Dermis microvascular lymphatic vessel endothelial cell (primary cell): ENCODE measurements around the gene EPB41L2. TPM values are rescaled to one million over a fixed set of nuclear protein-coding genes. Genes with fewer than 3 reads are reported as not detected.

Source experiments
- DNase-seq, 2 donors: peaks; one replicate each; pipeline versions ENCODE4 v3.0.0 to v3.0.0-alpha.2; 2010; ENCODE audit warnings: low read depth in 2 of 2
- total RNA-seq: library from RNA; depleted of rRNA; stranded (reverse); fragments of >200 nt; gene quantifications from 2 replicates; pipeline ENCODE4 v1.2.1, GENCODE V29; 2014

Gene EPB41L2
- total RNA-seq, 1 donor from 2014 or later = 78.8 TPM

- DNase-seq = no peak
These were observed 221.8 kb downstream of the EPB41L2 start for GRCh38 chr6:130841128-130841728.

- DNase-seq = no peak
These were observed 223.0 kb downstream of the EPB41L2 start for GRCh38 chr6:130840050-130840449.

DNA sequence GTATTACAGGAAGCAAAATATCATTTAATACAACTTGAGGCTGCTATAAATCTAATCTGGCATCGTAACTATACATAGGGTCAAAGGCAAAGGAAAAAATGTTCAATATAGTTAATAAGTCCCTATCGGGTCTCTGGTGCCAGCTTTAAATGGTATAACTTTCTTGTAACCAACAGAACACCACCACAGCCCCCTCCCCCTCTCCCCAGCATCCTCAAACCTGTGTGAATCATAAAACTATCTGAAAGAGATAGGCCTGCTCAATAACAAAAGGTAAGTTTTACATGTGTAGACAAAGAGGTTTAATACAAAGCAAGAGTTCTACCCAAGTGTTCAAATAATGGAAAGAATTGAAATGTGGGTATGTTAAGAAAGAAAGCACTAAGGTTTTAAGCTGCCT is 223.7 kb downstream of the EPB41L2 start:
- DNase-seq = no peak

- no peak for DNase-seq
These were observed 224.1 kb downstream of the EPB41L2 start for GRCh38 chr6:130838951-130839350.

DNA sequence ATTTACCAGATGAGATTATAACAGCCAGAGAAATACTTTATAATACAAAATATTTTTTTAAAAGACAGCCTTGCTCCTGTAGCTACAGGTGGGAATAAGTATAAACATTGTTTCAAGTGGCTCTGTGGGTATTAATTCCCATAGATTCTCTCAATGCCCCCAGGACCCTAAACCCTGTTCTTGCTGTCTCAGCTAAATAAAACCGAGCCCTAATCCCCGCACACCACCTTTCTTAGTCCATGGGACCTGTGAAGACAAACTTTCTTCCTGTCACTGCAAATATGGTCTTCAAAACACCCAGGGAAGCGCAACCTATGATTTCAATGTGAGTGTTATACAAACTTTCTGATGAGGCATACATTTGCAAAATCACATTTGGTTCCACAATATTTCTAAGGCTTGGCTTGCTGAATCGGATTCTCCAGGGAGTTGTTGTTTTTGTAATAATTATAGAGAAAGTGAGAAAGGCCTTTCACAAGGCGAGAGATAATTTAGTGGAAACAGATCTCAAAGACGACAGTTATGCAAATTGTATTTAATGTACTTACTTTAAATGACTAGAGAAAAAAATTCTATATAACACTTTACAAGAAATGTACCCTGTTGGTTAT is 224.7 kb downstream of the EPB41L2 start:
- no peak for DNase-seq

GRCh38 chr6:130837067-130837466 is 226.0 kb downstream of the EPB41L2 start:
- no peak for DNase-seq

DNA sequence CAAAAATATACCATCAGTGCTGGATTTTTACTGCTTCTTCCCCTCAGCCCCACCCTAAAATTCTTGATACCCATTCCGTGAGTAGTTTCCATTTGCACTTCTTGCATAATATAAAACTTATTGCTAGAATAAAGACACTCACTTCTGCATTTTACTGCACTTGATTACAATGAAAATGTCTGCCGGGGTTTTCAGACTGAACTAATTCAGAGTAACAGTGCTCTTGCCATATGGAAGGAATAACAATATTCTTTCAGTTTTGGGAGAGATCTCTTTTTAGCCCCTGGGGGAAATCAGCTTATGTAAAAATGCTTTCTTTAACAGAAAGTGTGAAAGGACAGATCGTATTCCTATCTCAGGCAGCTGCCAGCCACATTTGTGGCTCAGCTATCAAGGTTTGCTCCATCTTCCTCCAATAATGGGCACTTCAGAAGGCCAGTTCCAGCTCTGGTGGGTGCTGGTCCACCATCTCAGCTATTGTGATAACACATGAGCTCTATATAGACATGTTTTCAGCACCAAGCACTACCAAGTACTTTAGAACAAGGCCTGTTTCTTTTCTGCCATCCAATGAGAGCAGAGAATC is 226.9 kb downstream of the EPB41L2 start:
- no peak for DNase-seq

DNA sequence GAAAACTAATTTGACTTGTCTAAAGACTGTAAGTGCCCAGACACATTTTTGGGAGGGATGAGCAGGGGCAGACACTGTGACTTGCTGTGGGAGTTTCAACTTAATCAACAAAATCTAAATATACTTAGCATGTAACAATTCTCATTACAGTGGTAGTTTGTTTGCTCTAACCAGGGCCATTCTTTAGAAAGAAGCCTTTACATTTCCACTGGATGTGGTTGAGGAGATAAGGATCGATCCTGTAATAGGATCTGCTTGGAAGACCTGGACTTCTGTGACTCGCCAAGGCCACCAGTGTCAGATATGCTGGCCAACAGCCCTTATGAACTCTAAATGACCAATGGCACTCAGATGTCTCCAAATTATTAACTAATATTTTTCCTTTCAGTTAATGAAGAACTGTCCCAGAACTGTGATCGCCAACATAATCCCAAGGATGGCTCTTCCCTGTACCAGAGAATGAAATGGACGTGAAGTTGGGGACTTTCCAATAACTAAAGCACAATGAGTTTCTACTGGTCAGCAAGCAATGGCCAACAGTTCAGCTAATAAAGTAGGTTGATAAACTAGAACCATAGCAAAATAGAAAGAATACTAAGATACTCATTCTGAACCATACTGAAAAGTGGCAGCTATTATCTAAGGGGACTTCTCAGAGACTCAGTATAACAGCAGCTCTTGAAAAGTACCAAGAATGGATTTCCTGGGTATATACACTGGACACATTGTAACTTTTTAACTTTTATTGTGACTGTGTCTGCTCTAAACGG is 228.4 kb downstream of the EPB41L2 start:
- DNase-seq = no peak

DNA sequence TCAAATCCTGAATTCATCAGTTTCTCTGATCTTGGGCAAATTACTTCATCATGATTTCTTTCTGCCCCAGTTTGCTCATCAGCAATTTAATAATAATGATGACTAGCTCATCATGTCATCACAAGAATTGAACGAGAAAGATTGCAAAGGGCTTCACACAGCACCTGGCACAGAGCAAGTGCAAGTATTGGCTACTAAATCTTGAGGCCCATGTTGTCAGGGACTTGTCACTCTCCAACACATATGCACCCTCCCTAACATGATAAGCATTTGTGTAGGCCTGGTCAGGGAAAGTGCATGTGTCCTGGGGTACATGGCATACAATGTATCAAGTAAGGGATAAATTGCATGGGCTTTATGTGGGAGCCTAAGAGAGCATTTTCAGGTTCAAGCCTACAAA is 229.5 kb downstream of the EPB41L2 start:
- no peak for DNase-seq

DNA sequence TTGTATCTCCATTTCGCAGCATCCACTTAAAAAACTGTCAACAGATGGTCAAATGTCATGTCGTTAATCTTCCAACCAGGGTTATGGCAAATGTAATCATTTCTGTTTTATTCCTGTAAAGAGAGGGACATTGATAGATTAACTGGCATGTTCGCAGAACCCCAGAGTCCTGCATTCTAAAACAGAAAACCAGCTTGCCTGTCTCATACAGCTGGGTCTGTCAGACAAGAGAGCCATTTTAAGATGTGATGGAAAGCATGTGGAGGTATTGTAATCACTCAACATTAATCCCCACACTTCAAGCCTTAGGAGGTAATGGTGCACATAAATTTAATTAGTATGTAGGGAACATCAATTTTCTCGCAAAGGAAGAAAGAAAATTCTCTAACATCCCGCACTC is 231.4 kb downstream of the EPB41L2 start:
- no peak for DNase-seq

- DNase-seq = no peak
These were observed 233.6 kb downstream of the EPB41L2 start for GRCh38 chr6:130829333-130829910.

DNA sequence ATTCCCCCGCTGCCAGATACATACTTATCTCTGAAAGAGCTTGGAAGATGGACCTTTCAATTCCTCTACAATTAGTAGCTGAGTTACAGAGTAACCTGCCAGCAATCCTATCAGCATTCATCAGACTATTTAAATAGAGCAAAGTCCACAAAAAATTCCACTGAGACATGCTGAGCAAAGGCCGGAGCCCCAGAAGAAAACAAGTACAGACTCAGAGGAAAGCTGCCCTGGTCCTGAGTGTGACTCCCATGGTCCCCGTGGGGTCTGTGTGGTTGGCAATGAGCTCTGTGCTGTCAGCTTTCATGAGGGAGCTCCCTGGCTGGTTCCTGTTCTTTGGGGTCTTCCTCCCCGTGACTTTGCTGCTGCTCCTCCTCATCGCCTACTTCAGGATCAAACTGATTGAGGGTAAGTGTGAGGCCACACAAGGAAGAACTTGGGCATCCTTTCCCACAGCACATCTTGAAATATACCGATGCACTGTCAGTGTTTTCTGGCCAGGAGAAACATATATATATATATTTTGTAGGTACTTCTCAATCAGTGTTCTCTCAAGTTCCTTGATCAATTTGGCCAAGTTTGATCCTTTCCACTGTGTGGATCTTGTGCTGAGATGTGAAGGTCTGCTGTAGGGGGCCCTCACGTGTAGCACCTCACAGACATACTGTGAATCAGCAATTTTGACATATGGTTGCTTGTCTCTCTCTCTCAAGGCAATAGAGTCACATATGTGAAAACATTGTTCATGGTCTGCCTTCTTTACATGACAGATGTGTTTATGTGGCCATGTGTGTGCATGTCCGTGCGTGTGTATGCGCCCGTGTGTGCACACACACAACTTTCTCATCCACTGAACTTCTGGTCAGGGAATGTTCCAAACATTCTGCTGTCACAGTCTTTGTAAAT is 235.5 kb downstream of the EPB41L2 start, which contains the start of gene SMLR1:
TSS of gene SMLR1 (plus strand) at position 160 of the 903 bp plus-strand sequence. CDS start at position 168, 8 bp downstream.
- no peak for DNase-seq

DNA sequence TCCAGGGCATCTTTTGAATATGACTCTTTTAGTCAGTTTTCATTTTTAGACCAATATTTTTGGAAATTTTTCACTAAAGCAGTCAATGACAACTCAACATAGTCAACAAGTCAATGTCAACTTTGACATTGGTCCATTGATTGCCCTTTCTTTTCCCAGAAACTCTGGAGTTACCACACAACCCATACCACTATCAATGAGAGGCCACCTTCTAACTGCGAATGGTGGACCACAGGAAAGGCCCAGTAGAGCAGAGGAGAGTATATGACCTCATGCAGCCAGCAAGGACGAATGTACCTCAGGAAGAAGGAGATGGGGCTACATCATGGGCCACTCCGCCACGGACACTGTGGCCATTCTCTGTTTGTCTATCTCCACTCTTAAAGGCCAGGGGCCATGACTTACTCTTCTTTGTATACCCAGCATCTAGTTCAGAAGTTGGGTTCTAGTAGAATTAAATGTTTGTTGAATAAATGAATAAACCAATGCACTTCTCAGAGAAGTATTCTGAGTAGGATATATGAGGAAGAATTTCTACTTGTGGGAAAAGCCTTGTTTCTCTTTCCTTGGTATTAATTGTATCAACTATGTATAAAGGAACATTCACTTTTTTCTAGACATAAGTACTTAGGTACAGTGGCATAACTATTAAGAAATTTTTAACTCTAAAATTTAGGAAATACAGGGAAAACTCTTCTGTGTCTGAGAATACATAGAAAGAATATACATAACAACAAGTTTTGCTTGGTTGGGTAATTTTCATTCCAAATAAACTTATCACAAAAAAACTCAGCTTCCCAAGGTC is 236.4 kb downstream of the EPB41L2 start:
- no peak for DNase-seq

DNA sequence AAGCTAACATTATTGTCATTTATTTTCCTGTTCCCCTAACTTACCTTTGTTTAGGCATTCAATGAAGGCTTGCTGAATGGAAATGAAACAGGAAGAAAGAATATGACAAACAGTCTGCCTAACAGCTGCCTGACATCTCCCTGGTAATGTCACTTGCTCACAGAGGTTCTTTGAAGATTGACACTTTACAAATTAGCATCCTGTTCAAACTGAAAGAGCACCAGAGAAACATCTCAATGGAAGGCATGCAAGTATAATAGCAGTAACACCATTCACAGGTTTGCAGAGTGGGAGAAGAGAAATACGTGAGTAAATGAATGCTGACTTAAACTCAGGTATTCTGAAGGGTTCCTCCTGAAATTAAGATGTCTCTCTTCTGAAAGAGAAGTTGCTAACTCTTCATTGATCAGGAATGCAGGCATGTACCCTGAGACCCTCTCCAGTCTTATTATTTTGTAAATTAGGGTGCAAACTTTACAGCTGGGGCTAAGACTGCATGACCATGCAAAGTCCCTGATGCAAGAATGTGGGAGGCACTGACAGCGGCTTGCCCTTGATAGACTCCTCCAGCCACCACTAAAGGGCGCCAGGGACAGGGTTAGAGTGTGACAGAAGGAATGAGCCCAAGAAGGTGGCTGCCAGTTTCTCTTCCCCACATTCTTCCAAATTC is 237.1 kb downstream of the EPB41L2 start:
- DNase-seq = no peak

DNA sequence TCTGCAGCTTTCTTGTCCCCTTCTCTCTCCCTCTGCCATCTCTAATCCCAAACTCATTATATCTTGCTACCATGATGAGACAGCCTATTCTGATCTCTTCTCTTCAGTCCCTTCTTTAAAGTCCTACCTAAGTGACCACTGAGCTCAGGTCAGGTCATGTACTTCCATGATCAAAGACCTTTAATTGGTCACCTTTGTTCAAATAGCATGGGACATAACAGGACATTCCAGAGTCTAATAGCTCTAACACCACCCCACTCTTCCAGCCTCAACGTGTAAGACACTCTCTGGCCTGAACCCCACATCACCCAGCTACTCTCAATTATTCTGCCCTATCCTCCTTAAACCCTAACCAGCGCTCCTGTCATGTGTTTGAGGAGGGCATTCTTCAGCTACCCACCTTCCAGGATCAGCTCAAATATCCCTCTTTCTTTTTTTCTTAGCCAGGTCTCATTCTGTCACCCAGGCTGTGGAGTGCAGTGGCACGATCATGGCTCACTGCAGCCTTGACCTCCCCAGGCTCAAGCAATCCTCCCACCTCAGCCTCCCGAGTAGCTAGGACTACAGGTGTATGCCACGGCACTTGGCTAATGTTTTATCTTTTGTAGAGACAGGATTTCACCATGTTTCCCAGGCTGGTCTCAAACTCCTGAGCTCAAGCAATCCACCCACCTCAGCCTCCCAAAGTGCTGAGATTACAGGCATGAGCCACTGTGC is 237.9 kb downstream of the EPB41L2 start:
- no peak for DNase-seq

DNA sequence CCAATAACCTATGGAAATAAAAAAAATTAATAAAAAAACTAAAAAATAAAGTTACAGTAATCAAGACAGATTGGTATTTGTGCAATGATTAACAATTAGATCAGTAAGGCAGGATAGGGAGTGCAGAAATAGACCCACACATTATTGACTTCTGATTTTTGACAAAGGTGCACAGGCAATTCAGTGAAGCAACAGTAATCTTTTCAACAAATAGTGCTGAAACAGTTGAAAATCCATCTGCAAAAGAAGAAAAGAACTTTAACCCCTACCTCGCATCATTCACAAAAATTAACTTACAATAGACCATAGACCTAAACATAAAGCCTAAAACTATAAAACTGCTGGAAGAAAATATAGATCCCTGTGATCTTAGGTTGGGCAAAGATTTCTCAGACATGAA is 240.3 kb downstream of the EPB41L2 start:
- DNase-seq = no peak

DNA sequence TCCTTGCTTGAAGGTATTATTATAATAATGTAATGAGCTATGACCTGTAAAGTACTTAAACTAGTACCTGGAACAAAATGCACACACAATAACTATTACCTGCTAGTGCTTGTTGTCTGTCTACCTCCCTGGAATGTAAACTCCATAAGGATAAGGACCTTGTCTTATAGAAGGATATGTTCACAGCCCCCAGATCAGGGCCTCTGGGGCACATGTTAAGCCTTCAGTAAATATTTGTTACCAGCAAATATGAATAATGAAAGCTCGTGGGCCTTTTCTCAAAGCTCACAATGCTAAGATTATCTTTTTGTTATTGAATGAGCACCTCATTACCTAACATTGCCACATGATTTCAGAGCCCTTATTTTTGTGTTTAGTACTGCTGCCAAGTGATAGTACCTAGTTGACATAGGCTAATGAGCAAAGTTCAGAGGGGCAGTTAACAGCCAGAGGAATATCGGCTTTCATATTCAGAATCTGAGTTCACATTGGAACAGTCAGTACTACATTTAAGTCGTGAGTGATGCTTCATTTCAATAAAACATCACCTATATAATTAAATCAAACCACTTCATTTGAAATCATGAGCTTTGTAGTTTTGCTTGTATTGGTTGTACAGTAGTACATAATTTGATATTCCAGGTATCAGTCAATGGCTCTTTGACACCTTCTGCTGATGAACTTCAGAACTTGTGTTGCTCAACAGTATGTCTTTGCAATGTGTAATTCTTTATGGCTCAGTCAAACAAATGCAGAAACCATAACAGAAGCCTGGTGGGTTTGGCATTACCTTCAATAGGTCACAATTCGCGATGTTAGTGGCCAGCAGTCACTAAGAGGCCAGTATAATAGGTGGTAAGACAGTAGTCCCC is 247.6 kb downstream of the EPB41L2 start:
- DNase-seq = no peak

DNA sequence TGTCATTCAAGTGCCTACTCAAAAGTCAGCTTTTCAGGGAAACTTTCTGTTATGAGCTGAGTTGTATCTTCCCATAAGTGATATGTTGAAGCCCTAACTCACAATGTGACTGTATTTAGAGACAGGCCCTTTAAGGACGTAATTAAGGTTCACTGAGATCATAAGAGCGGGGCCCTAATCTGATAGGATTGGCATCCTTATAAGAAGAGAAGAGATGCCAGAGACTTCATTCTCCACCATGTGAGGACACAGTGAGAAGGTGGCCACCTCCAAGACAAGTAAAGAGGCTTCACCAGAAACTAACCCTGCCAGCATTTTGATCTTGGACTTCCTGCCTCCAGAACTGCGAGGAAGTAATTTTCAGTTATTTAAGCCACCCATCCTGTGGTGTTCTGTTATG is 248.5 kb downstream of the EPB41L2 start:
- DNase-seq = no peak
